HepG2 (cell line): ENCODE data around the gene PARD3. TPM values are rescaled to one million over a fixed set of nuclear protein-coding genes. Genes with fewer than 3 reads are reported as not detected.
A peak's percentile ranks its signal among the peaks of the same experiment; 100 is the strongest.

ENCODE experiments used
- KDM2A ChIP-seq: sonication (generic); formaldehyde crosslinking; IDR thresholded peaks from 2 replicates; pipeline ENCODE4 v1.4.0; 2020; ENCODE audit warnings: low read depth, missing genetic modification reagents, borderline replicate concordance
- NONO ChIP-seq, 2 experiments: fragments of 450-650 bp in 1 of 2; sonication (generic) in 1 of 2; formaldehyde crosslinking in 1 of 2; IDR thresholded peaks in 1 of 2; conservative IDR thresholded peaks in 1 of 2; 2 replicates each; pipeline versions ENCODE4 v1.6.1 to v1.8.0; 2017 to 2022; ENCODE audit warnings: mild to moderate bottlenecking in 1 of 2, missing genetic modification reagents in 1 of 2, moderate library complexity in 1 of 2
- NR1H2 ChIP-seq: sonication (generic); formaldehyde crosslinking; IDR thresholded peaks from 2 replicates; pipeline ENCODE4 v1.8.1; 2022; ENCODE audit warnings: low read depth, missing genetic modification reagents, borderline replicate concordance
- SETDB1 ChIP-seq: sonication (generic); formaldehyde crosslinking; IDR thresholded peaks from 2 replicates; pipeline ENCODE4 v1.5.1; 2020; ENCODE audit warnings: missing genetic modification reagents, mild to moderate bottlenecking, borderline replicate concordance
- SMYD3 ChIP-seq: sonication (generic); formaldehyde crosslinking; IDR thresholded peaks from 2 replicates; pipeline ENCODE4 v1.8.1; 2023; ENCODE audit warnings: mild to moderate bottlenecking, missing genetic modification reagents
- ZNF552 ChIP-seq: sonication (generic); formaldehyde crosslinking; IDR thresholded peaks from 2 replicates; pipeline ENCODE4 v1.9.0; 2022; ENCODE audit warnings: missing genetic modification reagents, mild to moderate bottlenecking, borderline replicate concordance
- ZNF564 ChIP-seq: sonication (generic); formaldehyde crosslinking; IDR thresholded peaks from 2 replicates; pipeline ENCODE4 v1.8.1; 2023; ENCODE audit warnings: mild to moderate bottlenecking, missing genetic modification reagents
- ZNF605 ChIP-seq: sonication (generic); formaldehyde crosslinking; IDR thresholded peaks from 2 replicates; pipeline ENCODE4 v1.8.0; 2022; ENCODE audit warnings: mild to moderate bottlenecking, missing genetic modification reagents
- ZSCAN9 ChIP-seq: IDR thresholded peaks from 2 replicates; pipeline ENCODE4 v1.6.1; 2016; ENCODE audit warnings: borderline replicate concordance
- polyA plus RNA-seq, 8 experiments: library from polyadenylated mRNA; depleted of rRNA in 3 of 8; stranded (reverse) in 7 of 8; unstranded in 1 of 8; fragments of >200 nt; fragmentation: Illumina TruSeq in 4 of 8; extraction: Trizol in 4 of 8; gene quantifications; 2 replicates each; pipeline versions ENCODE4 v1.2.1 to v1.2.3, GENCODE V29; 2011 to 2016; ENCODE audit warnings: low read depth in 4 of 8, missing spikeins in 1 of 8, mixed read lengths in 1 of 8; ENCODE audit not compliant: insufficient read depth in 1 of 8
- total RNA-seq, 5 experiments: library from RNA; depleted of rRNA; stranded (reverse); fragments of >200 nt; fragmentation: Illumina TruSeq; extraction: Trizol; gene quantifications; 2 replicates each; pipeline ENCODE4 v1.2.3, GENCODE V29; 2016; ENCODE audit warnings: low read depth in 1 of 5
- TF ChIP-seq, protein P1 (sequence below): sonication (generic); formaldehyde crosslinking; conservative IDR thresholded peaks from 2 replicates; pipeline ENCODE4 v1.4.0; 2020; ENCODE audit warnings: missing genetic modification reagents
- TF ChIP-seq, protein P2 (sequence below): sonication (generic); formaldehyde crosslinking; IDR thresholded peaks from 2 replicates; pipeline ENCODE4 v1.4.0; 2020; ENCODE audit warnings: low read depth, mild to moderate bottlenecking, missing genetic modification reagents
- TF ChIP-seq, protein P3 (sequence below): sonication (generic); formaldehyde crosslinking; IDR thresholded peaks from 2 replicates; pipeline ENCODE4 v1.4.0; 2020; ENCODE audit warnings: missing genetic modification reagents
- TF ChIP-seq, protein P4 (sequence below): sonication (generic); formaldehyde crosslinking; IDR thresholded peaks from 2 replicates; pipeline ENCODE4 v1.5.0; 2020; ENCODE audit warnings: missing genetic modification reagents
- TF ChIP-seq, protein P5 (sequence below): sonication (generic); formaldehyde crosslinking; IDR thresholded peaks from 2 replicates; pipeline ENCODE4 v1.5.1; 2020; ENCODE audit warnings: mild to moderate bottlenecking, missing genetic modification reagents, borderline replicate concordance

Gene PARD3
- total and polyA plus RNA-seq, 2 of the 13 experiments (the other 11 are each of a cell fraction or from before 2014, with no cell fraction given), result 40.9 to 60.0 TPM

DNA sequence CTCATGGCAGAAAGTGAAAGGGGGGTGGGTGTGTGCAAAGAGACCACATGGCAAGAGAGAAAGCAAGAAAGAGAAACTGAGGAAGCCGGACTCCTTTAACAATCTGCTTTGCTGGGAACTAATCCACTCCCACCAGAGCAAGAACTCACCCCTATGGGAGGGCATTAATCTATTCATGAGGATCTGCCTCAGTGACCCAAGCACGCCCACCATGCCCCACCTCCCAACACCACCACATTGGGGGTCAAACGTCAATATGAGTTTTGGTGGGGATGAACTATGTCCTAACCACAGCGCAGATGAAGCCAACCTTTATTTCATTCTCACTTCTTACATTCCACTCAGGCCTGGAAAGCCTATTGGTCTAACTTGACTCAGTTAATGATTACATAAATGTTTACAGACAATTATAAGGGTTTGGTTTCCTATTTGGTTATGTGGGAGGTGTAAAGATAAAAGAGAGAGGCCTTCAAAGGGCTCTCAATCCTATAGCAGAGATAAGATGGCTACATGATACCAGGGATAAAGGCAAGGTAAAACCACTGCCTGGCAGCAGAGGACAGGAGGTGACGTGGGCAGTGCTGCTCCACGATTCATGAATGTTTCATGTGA is 601.8 kb downstream of the PARD3 start (continued):
- TF ChIP-seq KDM2A (CRISPR knock-in tag) (0 out of 2 replicates have a peak, but pooled peaks have one; percentile 12), ZNF605 (CRISPR knock-in tag) (no peak), SETDB1 (CRISPR knock-in tag) (no peak), NR1H2 (no peak), ZNF564 (CRISPR knock-in tag) (no peak), SMYD3 (no peak), ZSCAN9 (CRISPR knock-in tag) (peak; percentile 66; the same call in 1 of the 2 replicates), NONO (IDR thresholded peaks at IDR 0.05) (no peak), NONO (CRISPR knock-in tag; conservative IDR thresholded peaks at IDR 0.05) (peak; percentile 79), ZNF552 (CRISPR knock-in tag) (no peak)
- TF ChIP-seq, protein P1, sequence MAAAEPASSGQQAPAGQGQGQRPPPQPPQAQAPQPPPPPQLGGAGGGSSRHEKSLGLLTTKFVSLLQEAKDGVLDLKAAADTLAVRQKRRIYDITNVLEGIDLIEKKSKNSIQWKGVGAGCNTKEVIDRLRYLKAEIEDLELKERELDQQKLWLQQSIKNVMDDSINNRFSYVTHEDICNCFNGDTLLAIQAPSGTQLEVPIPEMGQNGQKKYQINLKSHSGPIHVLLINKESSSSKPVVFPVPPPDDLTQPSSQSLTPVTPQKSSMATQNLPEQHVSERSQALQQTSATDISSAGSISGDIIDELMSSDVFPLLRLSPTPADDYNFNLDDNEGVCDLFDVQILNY (CRISPR knock-in tag), result no peak
- TF ChIP-seq, protein P2, sequence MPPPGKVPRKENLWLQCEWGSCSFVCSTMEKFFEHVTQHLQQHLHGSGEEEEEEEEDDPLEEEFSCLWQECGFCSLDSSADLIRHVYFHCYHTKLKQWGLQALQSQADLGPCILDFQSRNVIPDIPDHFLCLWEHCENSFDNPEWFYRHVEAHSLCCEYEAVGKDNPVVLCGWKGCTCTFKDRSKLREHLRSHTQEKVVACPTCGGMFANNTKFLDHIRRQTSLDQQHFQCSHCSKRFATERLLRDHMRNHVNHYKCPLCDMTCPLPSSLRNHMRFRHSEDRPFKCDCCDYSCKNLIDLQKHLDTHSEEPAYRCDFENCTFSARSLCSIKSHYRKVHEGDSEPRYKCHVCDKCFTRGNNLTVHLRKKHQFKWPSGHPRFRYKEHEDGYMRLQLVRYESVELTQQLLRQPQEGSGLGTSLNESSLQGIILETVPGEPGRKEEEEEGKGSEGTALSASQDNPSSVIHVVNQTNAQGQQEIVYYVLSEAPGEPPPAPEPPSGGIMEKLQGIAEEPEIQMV (CRISPR knock-in tag), result no peak
- TF ChIP-seq, protein P3, sequence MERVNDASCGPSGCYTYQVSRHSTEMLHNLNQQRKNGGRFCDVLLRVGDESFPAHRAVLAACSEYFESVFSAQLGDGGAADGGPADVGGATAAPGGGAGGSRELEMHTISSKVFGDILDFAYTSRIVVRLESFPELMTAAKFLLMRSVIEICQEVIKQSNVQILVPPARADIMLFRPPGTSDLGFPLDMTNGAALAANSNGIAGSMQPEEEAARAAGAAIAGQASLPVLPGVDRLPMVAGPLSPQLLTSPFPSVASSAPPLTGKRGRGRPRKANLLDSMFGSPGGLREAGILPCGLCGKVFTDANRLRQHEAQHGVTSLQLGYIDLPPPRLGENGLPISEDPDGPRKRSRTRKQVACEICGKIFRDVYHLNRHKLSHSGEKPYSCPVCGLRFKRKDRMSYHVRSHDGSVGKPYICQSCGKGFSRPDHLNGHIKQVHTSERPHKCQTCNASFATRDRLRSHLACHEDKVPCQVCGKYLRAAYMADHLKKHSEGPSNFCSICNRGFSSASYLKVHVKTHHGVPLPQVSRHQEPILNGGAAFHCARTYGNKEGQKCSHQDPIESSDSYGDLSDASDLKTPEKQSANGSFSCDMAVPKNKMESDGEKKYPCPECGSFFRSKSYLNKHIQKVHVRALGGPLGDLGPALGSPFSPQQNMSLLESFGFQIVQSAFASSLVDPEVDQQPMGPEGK (CRISPR knock-in tag), result peak; percentile 63
- TF ChIP-seq, protein P4, sequence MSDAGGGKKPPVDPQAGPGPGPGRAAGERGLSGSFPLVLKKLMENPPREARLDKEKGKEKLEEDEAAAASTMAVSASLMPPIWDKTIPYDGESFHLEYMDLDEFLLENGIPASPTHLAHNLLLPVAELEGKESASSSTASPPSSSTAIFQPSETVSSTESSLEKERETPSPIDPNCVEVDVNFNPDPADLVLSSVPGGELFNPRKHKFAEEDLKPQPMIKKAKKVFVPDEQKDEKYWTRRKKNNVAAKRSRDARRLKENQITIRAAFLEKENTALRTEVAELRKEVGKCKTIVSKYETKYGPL, result 0 out of 2 replicates have a peak, but pooled peaks have one; percentile 42
- TF ChIP-seq, protein P5, sequence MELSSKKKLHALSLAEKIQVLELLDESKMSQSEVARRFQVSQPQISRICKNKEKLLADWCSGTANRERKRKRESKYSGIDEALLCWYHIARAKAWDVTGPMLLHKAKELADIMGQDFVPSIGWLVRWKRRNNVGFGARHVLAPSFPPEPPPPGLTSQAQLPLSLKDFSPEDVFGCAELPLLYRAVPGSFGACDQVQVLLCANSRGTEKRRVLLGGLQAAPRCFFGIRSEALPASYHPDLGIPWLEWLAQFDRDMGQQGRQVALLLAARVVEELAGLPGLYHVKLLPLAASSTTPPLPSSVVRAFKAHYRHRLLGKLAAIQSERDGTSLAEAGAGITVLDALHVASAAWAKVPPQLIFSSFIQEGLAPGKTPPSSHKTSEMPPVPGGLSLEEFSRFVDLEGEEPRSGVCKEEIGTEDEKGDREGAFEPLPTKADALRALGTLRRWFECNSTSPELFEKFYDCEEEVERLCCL, result no peak
